H1 (cell line): ENCODE measurements around the gene PUDP.

ENCODE experiments used
- FOSL1 ChIP-seq: IDR thresholded peaks from 2 replicates; pipeline ENCODE4 v1.6.1; 2011; ENCODE audit warnings: mild to moderate bottlenecking, low read depth, low read length, moderate library complexity; ENCODE audit not compliant: insufficient read depth
- TF ChIP-seq, protein P1 (sequence below), 3 experiments: IDR thresholded peaks; 1 replicate in 2 of 3; 2 replicates in 1 of 3; pipeline versions ENCODE4 v1.5.1 to v1.6.1; 2011; ENCODE audit warnings: low read length in 3 of 3, mild to moderate bottlenecking in 3 of 3, inconsistent platforms in 2 of 3, low read depth in 1 of 3, moderate library complexity in 1 of 3; ENCODE audit not compliant: insufficient read depth in 1 of 3; ENCODE audit errors: control extremely low read depth in 1 of 3

- TF ChIP-seq FOSL1: no peak
- TF ChIP-seq, protein P1, sequence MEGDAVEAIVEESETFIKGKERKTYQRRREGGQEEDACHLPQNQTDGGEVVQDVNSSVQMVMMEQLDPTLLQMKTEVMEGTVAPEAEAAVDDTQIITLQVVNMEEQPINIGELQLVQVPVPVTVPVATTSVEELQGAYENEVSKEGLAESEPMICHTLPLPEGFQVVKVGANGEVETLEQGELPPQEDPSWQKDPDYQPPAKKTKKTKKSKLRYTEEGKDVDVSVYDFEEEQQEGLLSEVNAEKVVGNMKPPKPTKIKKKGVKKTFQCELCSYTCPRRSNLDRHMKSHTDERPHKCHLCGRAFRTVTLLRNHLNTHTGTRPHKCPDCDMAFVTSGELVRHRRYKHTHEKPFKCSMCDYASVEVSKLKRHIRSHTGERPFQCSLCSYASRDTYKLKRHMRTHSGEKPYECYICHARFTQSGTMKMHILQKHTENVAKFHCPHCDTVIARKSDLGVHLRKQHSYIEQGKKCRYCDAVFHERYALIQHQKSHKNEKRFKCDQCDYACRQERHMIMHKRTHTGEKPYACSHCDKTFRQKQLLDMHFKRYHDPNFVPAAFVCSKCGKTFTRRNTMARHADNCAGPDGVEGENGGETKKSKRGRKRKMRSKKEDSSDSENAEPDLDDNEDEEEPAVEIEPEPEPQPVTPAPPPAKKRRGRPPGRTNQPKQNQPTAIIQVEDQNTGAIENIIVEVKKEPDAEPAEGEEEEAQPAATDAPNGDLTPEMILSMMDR (IDR thresholded peaks at IDR 0.05; ENCODE audit: control extremely low read depth in 1 of 3, insufficient read depth in 1 of 3, low read depth in 1 of 3, low read length in 3 of 3): no peak
Observed at GRCh38 chrX:7155163-7155562, 7.2 kb upstream of the PUDP start.
